Measurements from ENCODE around the gene LPCAT1. TPM values are rescaled to one million over a fixed set of nuclear protein-coding genes. Genes with fewer than 3 reads are reported as not detected.

LPCAT1 gene
- total RNA-seq, 1 experiment from 2014 or later = 59.8 TPM

DNA sequence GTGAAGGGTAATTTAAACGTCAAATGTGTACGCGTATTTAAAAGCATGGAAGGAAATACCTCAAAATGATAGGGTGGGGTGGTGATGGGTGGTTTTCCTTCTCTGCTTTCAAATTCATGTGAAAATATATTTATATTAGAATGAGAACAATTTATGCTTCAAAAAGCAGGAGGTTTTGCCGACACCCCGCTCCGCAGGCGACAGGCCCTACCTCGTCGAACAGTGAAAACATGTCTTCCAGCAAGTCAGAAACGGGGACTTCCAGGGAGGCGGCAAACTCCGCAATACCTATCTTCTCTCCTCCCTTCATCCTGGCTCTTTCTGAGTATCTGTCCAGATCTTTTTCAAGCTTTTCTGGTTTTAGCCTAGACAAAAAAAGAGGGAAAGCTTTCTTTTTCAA lies 50.0 kb downstream of the LPCAT1 start:
- POLR2A ChIA-PET = no interaction called here
- Histone ChIP-seq H3K4me1 (ENCODE audit: control insufficient read depth, insufficient read depth, low read length) (no peaks in the 10 kb centered on the region), H3K36me3 (ENCODE audit: control insufficient read depth, insufficient read depth, low read length) (no peaks in the 10 kb centered on the region), H3K9me3 (ENCODE audit: control insufficient read depth, insufficient read depth, low read depth, low read length) (no peaks in the 10 kb centered on the region), H3K4me3 (ENCODE audit: low read depth in 2 of 2, low read length in 2 of 2) (no peak overlapping the region), H3K27me3 (ENCODE audit: control insufficient read depth, insufficient read depth, low read length) (no peaks in the 10 kb centered on the region), H3K27ac (ENCODE audit: low read length) (no peak overlapping the region)
- TSS peak; percentile 40 for BruUV-seq (replicated peaks)
- CTCF ChIA-PET = no interaction called here
- TF ChIP-seq TCF7L2 (IDR thresholded peaks at IDR 0.05; ENCODE audit: low read depth, low read length) (no peak), POLR2AphosphoS5 (IDR thresholded peaks at IDR 0.05; ENCODE audit: low read depth, low read length) (no peak), SIN3A (IDR thresholded peaks at IDR 0.05; ENCODE audit: borderline replicate concordance, insufficient read depth, low read depth, low read length) (no peak)
- TF ChIP-seq, protein P1, sequence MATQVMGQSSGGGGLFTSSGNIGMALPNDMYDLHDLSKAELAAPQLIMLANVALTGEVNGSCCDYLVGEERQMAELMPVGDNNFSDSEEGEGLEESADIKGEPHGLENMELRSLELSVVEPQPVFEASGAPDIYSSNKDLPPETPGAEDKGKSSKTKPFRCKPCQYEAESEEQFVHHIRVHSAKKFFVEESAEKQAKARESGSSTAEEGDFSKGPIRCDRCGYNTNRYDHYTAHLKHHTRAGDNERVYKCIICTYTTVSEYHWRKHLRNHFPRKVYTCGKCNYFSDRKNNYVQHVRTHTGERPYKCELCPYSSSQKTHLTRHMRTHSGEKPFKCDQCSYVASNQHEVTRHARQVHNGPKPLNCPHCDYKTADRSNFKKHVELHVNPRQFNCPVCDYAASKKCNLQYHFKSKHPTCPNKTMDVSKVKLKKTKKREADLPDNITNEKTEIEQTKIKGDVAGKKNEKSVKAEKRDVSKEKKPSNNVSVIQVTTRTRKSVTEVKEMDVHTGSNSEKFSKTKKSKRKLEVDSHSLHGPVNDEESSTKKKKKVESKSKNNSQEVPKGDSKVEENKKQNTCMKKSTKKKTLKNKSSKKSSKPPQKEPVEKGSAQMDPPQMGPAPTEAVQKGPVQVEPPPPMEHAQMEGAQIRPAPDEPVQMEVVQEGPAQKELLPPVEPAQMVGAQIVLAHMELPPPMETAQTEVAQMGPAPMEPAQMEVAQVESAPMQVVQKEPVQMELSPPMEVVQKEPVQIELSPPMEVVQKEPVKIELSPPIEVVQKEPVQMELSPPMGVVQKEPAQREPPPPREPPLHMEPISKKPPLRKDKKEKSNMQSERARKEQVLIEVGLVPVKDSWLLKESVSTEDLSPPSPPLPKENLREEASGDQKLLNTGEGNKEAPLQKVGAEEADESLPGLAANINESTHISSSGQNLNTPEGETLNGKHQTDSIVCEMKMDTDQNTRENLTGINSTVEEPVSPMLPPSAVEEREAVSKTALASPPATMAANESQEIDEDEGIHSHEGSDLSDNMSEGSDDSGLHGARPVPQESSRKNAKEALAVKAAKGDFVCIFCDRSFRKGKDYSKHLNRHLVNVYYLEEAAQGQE (IDR thresholded peaks at IDR 0.05; ENCODE audit: insufficient read depth in 1 of 2, low read depth in 2 of 2, low read length in 1 of 2) = no peak
- TF ChIP-seq, protein P2, sequence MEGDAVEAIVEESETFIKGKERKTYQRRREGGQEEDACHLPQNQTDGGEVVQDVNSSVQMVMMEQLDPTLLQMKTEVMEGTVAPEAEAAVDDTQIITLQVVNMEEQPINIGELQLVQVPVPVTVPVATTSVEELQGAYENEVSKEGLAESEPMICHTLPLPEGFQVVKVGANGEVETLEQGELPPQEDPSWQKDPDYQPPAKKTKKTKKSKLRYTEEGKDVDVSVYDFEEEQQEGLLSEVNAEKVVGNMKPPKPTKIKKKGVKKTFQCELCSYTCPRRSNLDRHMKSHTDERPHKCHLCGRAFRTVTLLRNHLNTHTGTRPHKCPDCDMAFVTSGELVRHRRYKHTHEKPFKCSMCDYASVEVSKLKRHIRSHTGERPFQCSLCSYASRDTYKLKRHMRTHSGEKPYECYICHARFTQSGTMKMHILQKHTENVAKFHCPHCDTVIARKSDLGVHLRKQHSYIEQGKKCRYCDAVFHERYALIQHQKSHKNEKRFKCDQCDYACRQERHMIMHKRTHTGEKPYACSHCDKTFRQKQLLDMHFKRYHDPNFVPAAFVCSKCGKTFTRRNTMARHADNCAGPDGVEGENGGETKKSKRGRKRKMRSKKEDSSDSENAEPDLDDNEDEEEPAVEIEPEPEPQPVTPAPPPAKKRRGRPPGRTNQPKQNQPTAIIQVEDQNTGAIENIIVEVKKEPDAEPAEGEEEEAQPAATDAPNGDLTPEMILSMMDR (IDR thresholded peaks at IDR 0.05) = no peak
- no peak for ATAC-seq
- in situ Hi-C loops (cut with HindIII; ENCODE audit: low pct_unique_long_range_greater_than_20kb, low sequenced_read_pairs) (no loop called here), intact Hi-C loops (cut with micrococcal nuclease; ENCODE audit: unreplicated experiment) (no loop called here)
- no peak for DNase-seq (ENCODE audit: low read depth, low spot score)

DNA sequence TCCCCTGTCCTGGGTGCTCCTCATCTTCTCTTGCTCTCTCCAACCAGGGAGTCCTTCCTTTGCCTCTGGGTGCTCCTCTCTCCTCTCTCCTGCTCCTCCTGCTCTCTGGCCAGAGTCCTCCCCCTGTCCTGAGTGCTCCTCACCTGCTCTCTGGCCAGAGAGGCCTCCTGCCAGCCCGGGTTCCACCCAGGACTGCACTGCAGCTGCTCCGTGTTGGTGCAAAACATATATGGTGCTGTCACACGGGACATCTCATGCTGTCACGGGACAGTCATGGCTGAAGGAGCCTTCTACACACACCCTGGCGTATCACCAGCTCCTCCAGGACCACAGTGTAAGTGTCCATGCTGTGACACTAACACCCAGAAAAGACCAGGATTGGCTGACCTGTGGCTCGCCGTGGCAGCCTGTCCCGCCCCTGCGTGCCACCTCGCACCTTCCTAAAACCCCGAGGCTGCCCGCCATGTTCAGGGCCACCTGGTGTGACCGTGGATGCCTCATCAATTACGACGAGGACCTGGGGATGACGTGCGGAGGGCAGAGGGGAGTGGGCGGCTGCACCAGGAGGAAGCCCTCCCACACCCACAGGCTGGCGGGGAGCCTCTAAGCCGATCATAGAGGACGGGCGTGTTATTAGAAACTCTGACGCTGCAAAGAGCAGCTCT lies 50.7 kb downstream of the LPCAT1 start:
- no peaks in the 10 kb centered on the region for H3K36me3 ChIP-seq (ENCODE audit: control insufficient read depth, insufficient read depth, low read length)
- ATAC-seq = no peak
- in situ Hi-C loops (cut with HindIII; ENCODE audit: low pct_unique_long_range_greater_than_20kb, low sequenced_read_pairs) (no loop called here), intact Hi-C loops (cut with micrococcal nuclease; ENCODE audit: unreplicated experiment) (no loop called here)
- no peak overlapping the region for H3K4me3 ChIP-seq (ENCODE audit: low read depth in 2 of 2, low read length in 2 of 2)
- no peaks in the 10 kb centered on the region for H3K27me3 ChIP-seq (ENCODE audit: control insufficient read depth, insufficient read depth, low read length)
- H3K9me3 ChIP-seq (ENCODE audit: control insufficient read depth, insufficient read depth, low read depth, low read length) = no peaks in the 10 kb centered on the region
- TF ChIP-seq, protein P2 (IDR thresholded peaks at IDR 0.05) = no peak
- no peak for TF ChIP-seq SIN3A (IDR thresholded peaks at IDR 0.05; ENCODE audit: borderline replicate concordance, insufficient read depth, low read depth, low read length)
- TF ChIP-seq, protein P1 (IDR thresholded peaks at IDR 0.05; ENCODE audit: insufficient read depth in 1 of 2, low read depth in 2 of 2, low read length in 1 of 2) = no peak
- no peak for TF ChIP-seq POLR2AphosphoS5 (IDR thresholded peaks at IDR 0.05; ENCODE audit: low read depth, low read length)
- no peak for TF ChIP-seq TCF7L2 (IDR thresholded peaks at IDR 0.05; ENCODE audit: low read depth, low read length)
- H3K27ac ChIP-seq (ENCODE audit: low read length) = no peak overlapping the region
- ChIA-PET CTCF (no interaction called here), POLR2A (no interaction called here)
- H3K4me1 ChIP-seq (ENCODE audit: control insufficient read depth, insufficient read depth, low read length) = no peaks in the 10 kb centered on the region
- no peak for DNase-seq (ENCODE audit: low read depth, low spot score)
- no TSS peak for BruUV-seq (replicated peaks)

All from Panc1 (cell line).